Measurements from ENCODE around the gene TLR5. TPM values are rescaled to one million over a fixed set of nuclear protein-coding genes. Genes with fewer than 3 reads are reported as not detected.

TLR5 gene
- total RNA-seq, 2 donors from 2014 or later: not detected

DNA sequence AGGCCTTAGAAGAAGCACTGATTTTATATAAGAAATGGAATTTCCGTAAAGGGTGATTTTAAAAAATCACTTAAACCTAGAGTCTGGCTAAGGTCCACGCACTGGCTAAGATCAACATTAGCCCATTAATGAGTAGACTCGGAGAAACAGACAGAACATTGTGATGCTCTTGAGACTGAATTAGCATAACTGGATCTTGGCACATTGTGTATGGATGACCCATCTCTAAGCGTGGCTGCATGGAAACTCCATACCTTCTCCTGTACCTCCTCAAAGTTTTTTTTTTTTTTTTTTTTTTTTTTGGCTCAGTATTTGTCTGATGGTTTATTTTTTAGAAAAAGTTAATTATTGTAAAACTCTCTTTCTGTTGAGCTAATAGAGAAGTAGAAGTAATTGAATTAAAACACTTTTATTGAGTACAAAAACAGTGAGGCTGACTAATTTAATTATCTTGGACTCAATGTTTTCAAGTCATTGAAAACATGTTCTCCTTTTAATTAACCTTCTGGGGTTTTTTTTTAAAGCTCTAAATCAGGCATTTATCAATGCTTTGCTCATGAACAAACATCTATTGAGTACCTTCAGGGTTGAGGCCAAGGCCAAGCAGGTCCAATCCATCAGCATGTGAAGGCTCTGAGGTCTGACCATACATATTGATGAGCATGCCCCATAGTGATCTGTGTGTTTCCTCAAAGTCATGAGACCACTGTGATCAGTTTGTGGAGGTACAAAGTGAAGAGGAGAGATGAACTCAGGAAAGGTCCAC is 74.0 kb downstream of the TLR5 start:
- no peak overlapping the region for H3K27ac Mint-ChIP-seq
- H3K4me3 Mint-ChIP-seq: no peak overlapping the region
- WGBS, 2 experiments (ENCODE audit: insufficient coverage in 1 of 2, insufficient read length in 1 of 2): 87 to 98% methylated on average over 3 to 4 of the region's 4 CpGs

DNA sequence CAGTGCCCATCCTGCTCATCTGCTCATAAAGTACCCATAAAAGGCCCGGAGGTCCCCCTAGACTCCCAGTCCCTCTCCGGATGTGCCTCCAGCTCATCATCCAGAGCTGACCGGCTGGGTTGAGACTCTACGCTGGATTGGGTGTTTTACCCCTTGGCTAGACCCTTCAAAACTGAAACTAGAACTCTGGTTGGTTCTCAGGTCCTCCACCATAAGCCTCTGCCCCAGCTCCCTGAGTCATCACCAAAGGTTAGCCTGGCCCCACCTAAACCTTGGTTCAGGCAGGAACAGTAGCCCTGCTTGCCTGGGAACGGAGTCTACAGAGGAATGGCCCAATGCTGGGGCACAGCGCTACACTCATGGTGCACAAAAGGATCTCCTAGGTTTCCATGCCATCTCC is 75.1 kb downstream of the TLR5 start:
- no peak overlapping the region for H3K27ac ChIP-seq (ENCODE audit: low read depth, low read length)
- H3K27ac Mint-ChIP-seq: no peak overlapping the region
- H3K4me1 ChIP-seq (ENCODE audit: control insufficient read depth, insufficient read depth, low read length): peaks cover 9% of the 10 kb centered on the region
- no peak overlapping the region for H3K9ac ChIP-seq (ENCODE audit: extremely low read depth, low read length, poor library complexity, severe bottlenecking)
- no peak for DNase-seq
- H3K4me1 Mint-ChIP-seq: peaks cover 8% of the 10 kb centered on the region
- H3K4me3 ChIP-seq (ENCODE audit: low read length): no peak overlapping the region
- 91 to 97% methylated on average over 4 to 6 of the region's 6 CpGs for WGBS, 2 experiments (ENCODE audit: insufficient coverage in 1 of 2, insufficient read length in 1 of 2)
- H3K36me3 ChIP-seq (ENCODE audit: control insufficient read depth, insufficient read depth, low read length): peaks cover 44% of the 10 kb centered on the region
- H3K27me3 ChIP-seq (ENCODE audit: control insufficient read depth, insufficient read depth, low read length, poor library complexity, severe bottlenecking): no peaks in the 10 kb centered on the region
- no peaks in the 10 kb centered on the region for H3K9me3 ChIP-seq (ENCODE audit: control insufficient read depth, low read length)
- peaks cover 27% of the 10 kb centered on the region for H3K36me3 Mint-ChIP-seq (ENCODE audit: low read depth)
- H3K9me3 Mint-ChIP-seq: no peaks in the 10 kb centered on the region
- H3K27me3 Mint-ChIP-seq (ENCODE audit: insufficient read depth): peaks cover 3% of the 10 kb centered on the region
- no peak overlapping the region for H3K4me3 Mint-ChIP-seq
- TF ChIP-seq, protein P1, sequence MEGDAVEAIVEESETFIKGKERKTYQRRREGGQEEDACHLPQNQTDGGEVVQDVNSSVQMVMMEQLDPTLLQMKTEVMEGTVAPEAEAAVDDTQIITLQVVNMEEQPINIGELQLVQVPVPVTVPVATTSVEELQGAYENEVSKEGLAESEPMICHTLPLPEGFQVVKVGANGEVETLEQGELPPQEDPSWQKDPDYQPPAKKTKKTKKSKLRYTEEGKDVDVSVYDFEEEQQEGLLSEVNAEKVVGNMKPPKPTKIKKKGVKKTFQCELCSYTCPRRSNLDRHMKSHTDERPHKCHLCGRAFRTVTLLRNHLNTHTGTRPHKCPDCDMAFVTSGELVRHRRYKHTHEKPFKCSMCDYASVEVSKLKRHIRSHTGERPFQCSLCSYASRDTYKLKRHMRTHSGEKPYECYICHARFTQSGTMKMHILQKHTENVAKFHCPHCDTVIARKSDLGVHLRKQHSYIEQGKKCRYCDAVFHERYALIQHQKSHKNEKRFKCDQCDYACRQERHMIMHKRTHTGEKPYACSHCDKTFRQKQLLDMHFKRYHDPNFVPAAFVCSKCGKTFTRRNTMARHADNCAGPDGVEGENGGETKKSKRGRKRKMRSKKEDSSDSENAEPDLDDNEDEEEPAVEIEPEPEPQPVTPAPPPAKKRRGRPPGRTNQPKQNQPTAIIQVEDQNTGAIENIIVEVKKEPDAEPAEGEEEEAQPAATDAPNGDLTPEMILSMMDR (conservative IDR thresholded peaks at IDR 0.05): no peak

More for the DNA sequence above, 74.0 kb downstream of the TLR5 start:
- Mint-ChIP-seq H3K4me1 (peaks cover 8% of the 10 kb centered on the region), H3K9me3 (no peaks in the 10 kb centered on the region), H3K36me3 (ENCODE audit: low read depth) (peaks cover 19% of the 10 kb centered on the region), H3K27me3 (ENCODE audit: insufficient read depth) (peaks cover 3% of the 10 kb centered on the region)
- Histone ChIP-seq H3K9ac (ENCODE audit: extremely low read depth, low read length, poor library complexity, severe bottlenecking) (no peak overlapping the region), H3K4me1 (ENCODE audit: control insufficient read depth, insufficient read depth, low read length) (peaks cover 9% of the 10 kb centered on the region), H3K36me3 (ENCODE audit: control insufficient read depth, insufficient read depth, low read length) (peaks cover 41% of the 10 kb centered on the region), H3K4me3 (ENCODE audit: low read length) (no peak overlapping the region), H3K27ac (ENCODE audit: low read depth, low read length) (no peak overlapping the region), H3K9me3 (ENCODE audit: control insufficient read depth, low read length) (no peaks in the 10 kb centered on the region), H3K27me3 (ENCODE audit: control insufficient read depth, insufficient read depth, low read length, poor library complexity, severe bottlenecking) (no peaks in the 10 kb centered on the region)
- TF ChIP-seq, protein P1 (conservative IDR thresholded peaks at IDR 0.05): no peak
- DNase-seq: no peak

DNA sequence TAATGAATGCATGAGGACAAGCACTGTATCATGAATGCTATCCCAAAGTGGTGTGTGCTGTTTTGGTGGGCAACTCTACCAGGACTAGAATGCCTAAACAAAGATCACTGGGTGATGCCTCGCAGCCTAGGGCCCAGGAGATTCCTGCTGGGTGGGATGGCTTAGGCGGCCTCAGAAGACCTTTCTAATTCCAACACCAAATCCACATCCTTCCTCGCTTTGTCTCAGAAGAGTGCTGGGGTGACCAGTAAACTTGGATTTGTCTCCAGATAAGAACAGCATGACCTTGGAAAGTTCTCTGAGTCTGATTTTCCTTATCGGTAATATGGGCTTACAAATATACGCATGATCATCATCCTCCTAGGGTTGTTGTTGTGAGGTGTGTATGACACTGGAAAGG is 76.6 kb downstream of the TLR5 start:
- DNase-seq: no peak
- Mint-ChIP-seq H3K27me3 (ENCODE audit: insufficient read depth) (peaks cover 3% of the 10 kb centered on the region), H3K27ac (no peak overlapping the region), H3K4me3 (no peak overlapping the region), H3K4me1 (peaks cover 8% of the 10 kb centered on the region), H3K9me3 (no peaks in the 10 kb centered on the region), H3K36me3 (ENCODE audit: low read depth) (peaks cover 26% of the 10 kb centered on the region)
- H3K36me3 ChIP-seq (ENCODE audit: control insufficient read depth, insufficient read depth, low read length): peaks cover 53% of the 10 kb centered on the region
- WGBS, 2 experiments (ENCODE audit: insufficient coverage in 1 of 2, insufficient read length in 1 of 2): 50 to 76% methylated on average over 2 to 5 of the region's 5 CpGs
- no peak overlapping the region for H3K4me3 ChIP-seq (ENCODE audit: low read length)
- H3K9me3 ChIP-seq (ENCODE audit: control insufficient read depth, low read length): no peaks in the 10 kb centered on the region
- H3K27me3 ChIP-seq (ENCODE audit: control insufficient read depth, insufficient read depth, low read length, poor library complexity, severe bottlenecking): no peaks in the 10 kb centered on the region
- H3K27ac ChIP-seq (ENCODE audit: low read depth, low read length): no peak overlapping the region
- H3K9ac ChIP-seq (ENCODE audit: extremely low read depth, low read length, poor library complexity, severe bottlenecking): no peak overlapping the region
- peaks cover 9% of the 10 kb centered on the region for H3K4me1 ChIP-seq (ENCODE audit: control insufficient read depth, insufficient read depth, low read length)
- TF ChIP-seq, protein P1 (conservative IDR thresholded peaks at IDR 0.05): no peak

Data from endodermal cell (in vitro differentiated cells).